Subcutaneous abdominal adipose tissue (tissue), 5 donors: ENCODE results near the gene TSNAX.

Experiments used
- H3K27ac ChIP-seq: one replicate; pipeline ENCODE4 v1.7.0; 2013; ENCODE audit warnings: low read depth, mild to moderate bottlenecking, inconsistent platforms, low read length, moderate library complexity
- H3K27me3 ChIP-seq, 5 donors: one replicate each; pipeline ENCODE4 v1.7.0; 2013; ENCODE audit warnings: low read length in 5 of 5, inconsistent platforms in 1 of 5; ENCODE audit not compliant: control insufficient read depth in 5 of 5, insufficient read depth in 4 of 5
- H3K36me3 ChIP-seq, 5 donors: one replicate each; pipeline ENCODE4 v1.7.0; 2013; ENCODE audit warnings: low read length in 5 of 5; ENCODE audit not compliant: control insufficient read depth in 5 of 5, insufficient read depth in 5 of 5
- H3K4me1 ChIP-seq, 5 donors: one replicate each; pipeline ENCODE4 v1.7.0; 2013; ENCODE audit warnings: low read length in 5 of 5, mild to moderate bottlenecking in 3 of 5, moderate library complexity in 1 of 5; ENCODE audit not compliant: control insufficient read depth in 5 of 5, insufficient read depth in 5 of 5
- H3K4me3 ChIP-seq, 5 donors: one replicate each; pipeline ENCODE4 v1.7.0; 2013; ENCODE audit warnings: low read length in 5 of 5, low read depth in 1 of 5
- H3K9ac ChIP-seq, 5 donors: one replicate each; pipeline ENCODE4 v1.7.0; 2013; ENCODE audit warnings: low read length in 5 of 5, mild to moderate bottlenecking in 4 of 5, moderate library complexity in 3 of 5
- H3K9me3 ChIP-seq, 5 donors: one replicate each; pipeline ENCODE4 v1.7.0; 2013; ENCODE audit warnings: low read length in 5 of 5; ENCODE audit not compliant: control insufficient read depth in 5 of 5
- donor health status: healthy.
- donor health status: healthy.
- donor health status: healthy.
- donor health status: healthy.
- donor health status: healthy.

Gene TSNAX

GRCh38 chr1:231528172-231529029, at the start of gene TSNAX:
TSNAX (plus strand) TSS chr1:231528669; CDS start chr1:231528811, 142 bp downstream.
- peak within 1 kb of the TSS; percentile 91 for H3K27ac ChIP-seq
- peaks cover 0 to 7% (median 0%) of the 10 kb centered on the region in 5 donors for H3K36me3 ChIP-seq
- peaks cover 2 to 33% (median 30%) of the 10 kb centered on the region in 5 donors for H3K4me1 ChIP-seq

GRCh38 chr1:231478811-231479210, 49.7 kb upstream of the TSNAX start:
- H3K4me3 ChIP-seq: no peak overlapping the region

More at GRCh38 chr1:231528172-231529029, at the start of gene TSNAX:
- Histone ChIP-seq H3K9me3 (no peaks in the 10 kb centered on the region), H3K9ac (peak within 1 kb of the TSS; percentile 75 to 95 (median 93)), H3K27me3 (no peaks in the 10 kb centered on the region), H3K4me3 (peak within 1 kb of the TSS; percentile 87 to 100 (median 95))

GRCh38 chr1:231480008-231480407, 48.5 kb upstream of the TSNAX start:
- no peak overlapping the region for H3K27ac ChIP-seq
- peaks cover 0 to 2% (median 0%) of the 10 kb centered on the region in 5 donors for H3K27me3 ChIP-seq
- peaks cover 0 to 4% (median 0%) of the 10 kb centered on the region in 5 donors for H3K9me3 ChIP-seq
- H3K9ac ChIP-seq: no peak overlapping the region
- no peak overlapping the region for H3K4me3 ChIP-seq
- H3K4me1 ChIP-seq: no peaks in the 10 kb centered on the region
- no peaks in the 10 kb centered on the region for H3K36me3 ChIP-seq

More at GRCh38 chr1:231478811-231479210, 49.7 kb upstream of the TSNAX start:
- Histone ChIP-seq H3K36me3 (no peaks in the 10 kb centered on the region), H3K4me1 (no peaks in the 10 kb centered on the region), H3K27me3 (peaks cover 0 to 2% (median 0%) of the 10 kb centered on the region in 5 donors), H3K9ac (no peak overlapping the region), H3K27ac (no peak overlapping the region), H3K9me3 (peaks cover 0 to 4% (median 0%) of the 10 kb centered on the region in 5 donors)

GRCh38 chr1:231481289-231481688, 47.2 kb upstream of the TSNAX start:
- Histone ChIP-seq H3K27me3 (peaks cover 0 to 2% (median 0%) of the 10 kb centered on the region in 5 donors), H3K36me3 (no peaks in the 10 kb centered on the region), H3K9ac (no peak overlapping the region)

GRCh38 chr1:231485029-231485784, 43.3 kb upstream of the TSNAX start:
- no peak overlapping the region for H3K27ac ChIP-seq
- H3K36me3 ChIP-seq: no peaks in the 10 kb centered on the region
- H3K4me1 ChIP-seq: no peaks in the 10 kb centered on the region
- H3K9ac ChIP-seq: no peak overlapping the region
- H3K9me3 ChIP-seq: peaks cover 0 to under 1% (median 0%) of the 10 kb centered on the region in 5 donors
- H3K4me3 ChIP-seq: no peak overlapping the region
- peaks cover 0 to 4% (median 0%) of the 10 kb centered on the region in 5 donors for H3K27me3 ChIP-seq

More at GRCh38 chr1:231481289-231481688, 47.2 kb upstream of the TSNAX start:
- H3K9me3 ChIP-seq: peaks cover 0 to 4% (median 0%) of the 10 kb centered on the region in 5 donors
- no peak overlapping the region for H3K4me3 ChIP-seq
- no peaks in the 10 kb centered on the region for H3K4me1 ChIP-seq
- no peak overlapping the region for H3K27ac ChIP-seq

GRCh38 chr1:231487019-231487418, 41.5 kb upstream of the TSNAX start:
- Histone ChIP-seq H3K4me1 (no peaks in the 10 kb centered on the region), H3K9ac (no peak overlapping the region), H3K27ac (no peak overlapping the region), H3K27me3 (peaks cover 0 to 4% (median 0%) of the 10 kb centered on the region in 5 donors), H3K36me3 (no peaks in the 10 kb centered on the region), H3K4me3 (no peak overlapping the region), H3K9me3 (no peaks in the 10 kb centered on the region)

GRCh38 chr1:231487910-231488309, 40.6 kb upstream of the TSNAX start:
- no peak overlapping the region for H3K9ac ChIP-seq
- H3K4me1 ChIP-seq: no peaks in the 10 kb centered on the region
- no peak overlapping the region for H3K4me3 ChIP-seq
- H3K9me3 ChIP-seq: no peaks in the 10 kb centered on the region
- H3K36me3 ChIP-seq: no peaks in the 10 kb centered on the region
- H3K27me3 ChIP-seq: peaks cover 0 to 4% (median 0%) of the 10 kb centered on the region in 5 donors
- no peak overlapping the region for H3K27ac ChIP-seq

GRCh38 chr1:231493421-231494185, 34.9 kb upstream of the TSNAX start:
- no peak overlapping the region for H3K27ac ChIP-seq
- H3K9me3 ChIP-seq: peaks cover 0 to 8% (median under 1%) of the 10 kb centered on the region in 5 donors
- H3K36me3 ChIP-seq: no peaks in the 10 kb centered on the region
- no peak overlapping the region for H3K4me3 ChIP-seq
- H3K9ac ChIP-seq: no peak overlapping the region
- H3K4me1 ChIP-seq: peaks cover 0 to 5% (median 0%) of the 10 kb centered on the region in 5 donors
- H3K27me3 ChIP-seq: no peaks in the 10 kb centered on the region

GRCh38 chr1:231494439-231495110, 33.9 kb upstream of the TSNAX start:
- H3K4me3 ChIP-seq: no peak overlapping the region
- no peaks in the 10 kb centered on the region for H3K27me3 ChIP-seq

More at GRCh38 chr1:231494439-231495110, 33.9 kb upstream of the TSNAX start:
- H3K27ac ChIP-seq: no peak overlapping the region
- no peaks in the 10 kb centered on the region for H3K36me3 ChIP-seq
- no peak overlapping the region for H3K9ac ChIP-seq
- H3K4me1 ChIP-seq: peaks cover 0 to 5% (median 0%) of the 10 kb centered on the region in 5 donors
- H3K9me3 ChIP-seq: peaks cover 0 to 18% (median 9%) of the 10 kb centered on the region in 5 donors
